Liver (tissue), 9 donors: ENCODE results near the gene ARSD. TPM values are rescaled to one million over a fixed set of nuclear protein-coding genes. Genes with fewer than 3 reads are reported as not detected.

ENCODE experiments used
- DNase-seq: peaks from one replicate; pipeline ENCODE4 v3.0.0-alpha.2; 2017; ENCODE audit warnings: low spot score
- H3K27ac ChIP-seq, 2 donors: one replicate each; pipeline ENCODE4 v1.7.0; 2013; ENCODE audit warnings: inconsistent platforms in 2 of 2, low read length in 2 of 2, control low read depth in 1 of 2, low read depth in 1 of 2, mild to moderate bottlenecking in 1 of 2
- H3K27me3 ChIP-seq, 4 donors: one replicate each; pipeline versions ENCODE4 v1.6.1 to v1.7.0; 2013; ENCODE audit warnings: low read length in 3 of 4, inconsistent platforms in 1 of 4, mild to moderate bottlenecking in 1 of 4, moderate library complexity in 1 of 4; ENCODE audit not compliant: control insufficient read depth in 4 of 4, insufficient read depth in 4 of 4
- H3K36me3 ChIP-seq, 4 donors: one replicate each; pipeline versions ENCODE4 v1.6.1 to v1.7.0; 2013; ENCODE audit warnings: low read length in 3 of 4, mild to moderate bottlenecking in 3 of 4, low read depth in 1 of 4, moderate library complexity in 1 of 4; ENCODE audit not compliant: control insufficient read depth in 4 of 4, insufficient read depth in 3 of 4
- H3K4me1 ChIP-seq, 4 donors: one replicate each; pipeline versions ENCODE4 v1.6.1 to v1.7.0; 2013; ENCODE audit warnings: low read length in 3 of 4, mild to moderate bottlenecking in 3 of 4, moderate library complexity in 1 of 4; ENCODE audit not compliant: control insufficient read depth in 4 of 4, insufficient read depth in 4 of 4
- H3K4me3 ChIP-seq, 3 donors: one replicate each; pipeline versions ENCODE4 v1.6.1 to v1.7.0; 2013; ENCODE audit warnings: low read length in 3 of 3, control low read depth in 1 of 3, low read depth in 1 of 3, mild to moderate bottlenecking in 1 of 3
- H3K9ac ChIP-seq, 2 donors: one replicate each; pipeline ENCODE4 v1.7.0; 2013; ENCODE audit warnings: low read length in 2 of 2, mild to moderate bottlenecking in 2 of 2, moderate library complexity in 2 of 2, control low read depth in 1 of 2, low read depth in 1 of 2
- H3K9me3 ChIP-seq, 4 donors: one replicate each; pipeline versions ENCODE4 v1.6.1 to v1.7.0; 2013; ENCODE audit warnings: low read length in 3 of 4; ENCODE audit not compliant: control insufficient read depth in 4 of 4
- ATF3 ChIP-seq: IDR thresholded peaks from 2 replicates; pipeline ENCODE4 v1.6.1; 2016; ENCODE audit warnings: antibody characterized with exemption
- EGR1 ChIP-seq, 2 donors: IDR thresholded peaks; 2 replicates each; pipeline ENCODE4 v1.6.1; 2016 to 2018; ENCODE audit warnings: antibody characterized with exemption in 2 of 2, low read depth in 2 of 2
- GABPA ChIP-seq, 2 donors: IDR thresholded peaks in 1 of 2; conservative IDR thresholded peaks in 1 of 2; 2 replicates each; pipeline ENCODE4 v1.6.1; 2016; ENCODE audit warnings: antibody characterized with exemption in 2 of 2, mild to moderate bottlenecking in 1 of 2, moderate library complexity in 1 of 2
- HNF4G ChIP-seq: IDR thresholded peaks from 2 replicates; pipeline ENCODE4 v1.6.1; 2016; ENCODE audit warnings: antibody characterized with exemption
- JUND ChIP-seq, 2 donors: IDR thresholded peaks; 2 replicates each; pipeline ENCODE4 v1.6.1; 2016; ENCODE audit warnings: antibody characterized with exemption in 2 of 2
- NR2F2 ChIP-seq: IDR thresholded peaks from 2 replicates; pipeline ENCODE4 v1.6.1; 2016; ENCODE audit warnings: antibody characterized with exemption
- RAD21 ChIP-seq, 2 donors: IDR thresholded peaks; 2 replicates each; pipeline ENCODE4 v1.6.1; 2016; ENCODE audit warnings: antibody characterized with exemption in 2 of 2, mild to moderate bottlenecking in 2 of 2
- RXRA ChIP-seq, 2 donors: IDR thresholded peaks; 2 replicates each; pipeline ENCODE4 v1.6.1; 2017 to 2018; ENCODE audit warnings: antibody characterized with exemption in 2 of 2, mild to moderate bottlenecking in 1 of 2
- TAF1 ChIP-seq: conservative IDR thresholded peaks from 2 replicates; pipeline ENCODE4 v1.6.1; 2016; ENCODE audit warnings: antibody characterized with exemption, mild to moderate bottlenecking
- ZBTB33 ChIP-seq: IDR thresholded peaks from 2 replicates; pipeline ENCODE4 v1.6.1; 2016; ENCODE audit warnings: antibody characterized with exemption
- WGBS: extraction: QIAGEN DNeasy Blood & Tissue Kit; methylation state at CpG from one replicate; pipeline ENCODE4 v1.1.7; 2013; 5-methylcytosine and 5-hydroxymethylcytosine counted together
- polyA plus RNA-seq, 2 donors: library from polyadenylated mRNA; stranded (reverse) in 1 of 2; unstranded in 1 of 2; fragments of 200-250 nt in 1 of 2; fragments of >200 nt in 1 of 2; fragmentation: Nextera tagmentation in 1 of 2; extraction: Ambion mirVana in 1 of 2; gene quantifications; one replicate each; pipeline versions ENCODE4 v1.2.1 to v1.2.3, GENCODE V29; 2013 to 2015
- total RNA-seq, 2 donors: library from RNA; depleted of rRNA; stranded (reverse); fragments of >200 nt; gene quantifications; one replicate each; pipeline ENCODE4 v1.2.3, GENCODE V29; 2014
- TF ChIP-seq, protein P1 (sequence below): IDR thresholded peaks from 2 replicates; pipeline ENCODE4 v1.6.1; 2016; ENCODE audit warnings: antibody characterized with exemption
- TF ChIP-seq, protein P2 (sequence below): fragments of 150-350 bp; IDR thresholded peaks from 2 replicates; pipeline ENCODE4 v1.5.1; 2017; ENCODE audit warnings: improper control_type of control experiment, low read depth, low read length; ENCODE audit not compliant: missing input control
- TF ChIP-seq, protein P3 (sequence below): IDR thresholded peaks from 2 replicates; pipeline ENCODE4 v1.6.1; 2016; ENCODE audit warnings: antibody characterized with exemption, mild to moderate bottlenecking
- donor health status: healthy.
- donor health status: healthy.
- donor health status: healthy.
- donor health status: healthy.
- donor health status: healthy.

Gene ARSD
- total and polyA plus RNA-seq, 4 donors: 11.3 to 42.4 (median 19.5) TPM

- Histone ChIP-seq H3K9ac (no peak overlapping the region), H3K27me3 (no peaks in the 10 kb centered on the region), H3K4me3 (no peak overlapping the region)
Measured at GRCh38 chrX:2913118-2913517, 16.0 kb downstream of the ARSD start.

DNA sequence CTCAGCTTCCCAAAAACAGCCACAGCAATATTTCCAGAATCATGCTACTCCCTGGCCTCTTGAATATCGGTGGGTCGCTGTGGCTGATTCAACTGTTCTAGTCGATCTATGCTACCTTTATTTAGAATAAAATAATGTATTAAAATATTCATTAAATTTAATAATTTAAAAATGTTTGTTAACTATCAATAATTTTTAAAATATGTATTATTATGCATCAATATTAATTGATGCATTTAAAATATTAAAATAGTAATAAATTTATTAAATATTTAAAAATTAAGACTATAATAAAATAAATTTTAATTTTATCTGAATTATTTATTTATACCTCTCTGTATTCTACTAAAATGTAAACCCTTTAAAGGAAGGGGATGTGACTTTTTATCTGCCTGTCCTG, 19.0 kb downstream of the ARSD start:
- Histone ChIP-seq H3K4me3 (no peak overlapping the region), H3K9ac (no peak overlapping the region), H3K9me3 (no peaks in the 10 kb centered on the region), H3K27ac (no peak overlapping the region), H3K27me3 (no peaks in the 10 kb centered on the region), H3K36me3 (peaks cover 0 to 38% (median 10%) of the 10 kb centered on the region in 4 donors), H3K4me1 (no peaks in the 10 kb centered on the region)
- no peak for DNase-seq
- TF ChIP-seq GABPA (IDR thresholded peaks at IDR 0.05 in 1 of 2, conservative IDR thresholded peaks at IDR 0.05 in 1 of 2) (no peak), TAF1 (no peak), ZBTB33 (no peak), RXRA (IDR thresholded peaks at IDR 0.05) (no peak), ATF3 (no peak), HNF4G (no peak), EGR1 (IDR thresholded peaks at IDR 0.05; ENCODE audit: low read depth in 2 of 2) (no peak), RAD21 (IDR thresholded peaks at IDR 0.05) (no peak), NR2F2 (no peak)
- TF ChIP-seq, protein P1, sequence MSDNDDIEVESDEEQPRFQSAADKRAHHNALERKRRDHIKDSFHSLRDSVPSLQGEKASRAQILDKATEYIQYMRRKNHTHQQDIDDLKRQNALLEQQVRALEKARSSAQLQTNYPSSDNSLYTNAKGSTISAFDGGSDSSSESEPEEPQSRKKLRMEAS: no peak
- TF ChIP-seq, protein P2, sequence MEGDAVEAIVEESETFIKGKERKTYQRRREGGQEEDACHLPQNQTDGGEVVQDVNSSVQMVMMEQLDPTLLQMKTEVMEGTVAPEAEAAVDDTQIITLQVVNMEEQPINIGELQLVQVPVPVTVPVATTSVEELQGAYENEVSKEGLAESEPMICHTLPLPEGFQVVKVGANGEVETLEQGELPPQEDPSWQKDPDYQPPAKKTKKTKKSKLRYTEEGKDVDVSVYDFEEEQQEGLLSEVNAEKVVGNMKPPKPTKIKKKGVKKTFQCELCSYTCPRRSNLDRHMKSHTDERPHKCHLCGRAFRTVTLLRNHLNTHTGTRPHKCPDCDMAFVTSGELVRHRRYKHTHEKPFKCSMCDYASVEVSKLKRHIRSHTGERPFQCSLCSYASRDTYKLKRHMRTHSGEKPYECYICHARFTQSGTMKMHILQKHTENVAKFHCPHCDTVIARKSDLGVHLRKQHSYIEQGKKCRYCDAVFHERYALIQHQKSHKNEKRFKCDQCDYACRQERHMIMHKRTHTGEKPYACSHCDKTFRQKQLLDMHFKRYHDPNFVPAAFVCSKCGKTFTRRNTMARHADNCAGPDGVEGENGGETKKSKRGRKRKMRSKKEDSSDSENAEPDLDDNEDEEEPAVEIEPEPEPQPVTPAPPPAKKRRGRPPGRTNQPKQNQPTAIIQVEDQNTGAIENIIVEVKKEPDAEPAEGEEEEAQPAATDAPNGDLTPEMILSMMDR: no peak
- WGBS: 97% methylated on average over 3 of the region's 3 CpGs

More at GRCh38 chrX:2913118-2913517, 16.0 kb downstream of the ARSD start:
- H3K27ac ChIP-seq: no peak overlapping the region
- no peak for DNase-seq
- WGBS: 72% methylated on average over 3 of the region's 3 CpGs
- no peaks in the 10 kb centered on the region for H3K4me1 ChIP-seq
- H3K36me3 ChIP-seq: peaks cover 1 to 35% (median 16%) of the 10 kb centered on the region in 4 donors
- no peaks in the 10 kb centered on the region for H3K9me3 ChIP-seq
- no peak for TF ChIP-seq TAF1
- TF ChIP-seq RAD21 (IDR thresholded peaks at IDR 0.05): peak in 1 of 2 donors; percentile 24

GRCh38 chrX:2908125-2908685, 20.9 kb downstream of the ARSD start:
- Histone ChIP-seq H3K4me3 (no peak overlapping the region), H3K36me3 (peaks cover 0 to 40% (median 6%) of the 10 kb centered on the region in 4 donors), H3K9ac (no peak overlapping the region), H3K9me3 (peaks cover 0 to 12% (median 0%) of the 10 kb centered on the region in 4 donors), H3K27ac (no peak overlapping the region), H3K27me3 (no peaks in the 10 kb centered on the region), H3K4me1 (no peaks in the 10 kb centered on the region)
- WGBS: 96% methylated on average over 2 of the region's 2 CpGs
- DNase-seq: no peak
- no peak for TF ChIP-seq NR2F2
- TF ChIP-seq JUND (IDR thresholded peaks at IDR 0.05): no peak
- TF ChIP-seq, protein P3, sequence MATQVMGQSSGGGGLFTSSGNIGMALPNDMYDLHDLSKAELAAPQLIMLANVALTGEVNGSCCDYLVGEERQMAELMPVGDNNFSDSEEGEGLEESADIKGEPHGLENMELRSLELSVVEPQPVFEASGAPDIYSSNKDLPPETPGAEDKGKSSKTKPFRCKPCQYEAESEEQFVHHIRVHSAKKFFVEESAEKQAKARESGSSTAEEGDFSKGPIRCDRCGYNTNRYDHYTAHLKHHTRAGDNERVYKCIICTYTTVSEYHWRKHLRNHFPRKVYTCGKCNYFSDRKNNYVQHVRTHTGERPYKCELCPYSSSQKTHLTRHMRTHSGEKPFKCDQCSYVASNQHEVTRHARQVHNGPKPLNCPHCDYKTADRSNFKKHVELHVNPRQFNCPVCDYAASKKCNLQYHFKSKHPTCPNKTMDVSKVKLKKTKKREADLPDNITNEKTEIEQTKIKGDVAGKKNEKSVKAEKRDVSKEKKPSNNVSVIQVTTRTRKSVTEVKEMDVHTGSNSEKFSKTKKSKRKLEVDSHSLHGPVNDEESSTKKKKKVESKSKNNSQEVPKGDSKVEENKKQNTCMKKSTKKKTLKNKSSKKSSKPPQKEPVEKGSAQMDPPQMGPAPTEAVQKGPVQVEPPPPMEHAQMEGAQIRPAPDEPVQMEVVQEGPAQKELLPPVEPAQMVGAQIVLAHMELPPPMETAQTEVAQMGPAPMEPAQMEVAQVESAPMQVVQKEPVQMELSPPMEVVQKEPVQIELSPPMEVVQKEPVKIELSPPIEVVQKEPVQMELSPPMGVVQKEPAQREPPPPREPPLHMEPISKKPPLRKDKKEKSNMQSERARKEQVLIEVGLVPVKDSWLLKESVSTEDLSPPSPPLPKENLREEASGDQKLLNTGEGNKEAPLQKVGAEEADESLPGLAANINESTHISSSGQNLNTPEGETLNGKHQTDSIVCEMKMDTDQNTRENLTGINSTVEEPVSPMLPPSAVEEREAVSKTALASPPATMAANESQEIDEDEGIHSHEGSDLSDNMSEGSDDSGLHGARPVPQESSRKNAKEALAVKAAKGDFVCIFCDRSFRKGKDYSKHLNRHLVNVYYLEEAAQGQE: no peak
